Type B pancreatic cell (in vitro differentiated cells): ENCODE results near the gene GON4L. TPM values are rescaled to one million over a fixed set of nuclear protein-coding genes. Genes with fewer than 3 reads are reported as not detected.

Experiments used
- DNase-seq: peaks from one replicate; pipeline ENCODE4 v3.0.0; 2021; ENCODE audit warnings: mixed read lengths; ENCODE audit not compliant: unreplicated experiment; ENCODE audit errors: extremely low spot score
- H3K27ac Mint-ChIP-seq: 2 replicates; pipeline ENCODE4 v1.8.0; 2021; ENCODE audit warnings: mild to moderate bottlenecking, mixed read lengths
- H3K27me3 Mint-ChIP-seq: 2 replicates; pipeline ENCODE4 v1.8.0; 2021; ENCODE audit warnings: mixed read lengths
- H3K36me3 Mint-ChIP-seq: 2 replicates; pipeline ENCODE4 v1.8.0; 2021; ENCODE audit warnings: mixed read lengths
- H3K4me1 Mint-ChIP-seq: one replicate; pipeline ENCODE4 v1.8.0; 2021; ENCODE audit warnings: mixed read lengths; ENCODE audit not compliant: unreplicated experiment
- H3K4me3 Mint-ChIP-seq: 2 replicates; pipeline ENCODE4 v1.8.0; 2021; ENCODE audit warnings: mild to moderate bottlenecking, mixed read lengths
- H3K9me3 Mint-ChIP-seq: 2 replicates; pipeline ENCODE4 v1.8.0; 2021; ENCODE audit warnings: mixed read lengths
- CTCF ChIP-seq: fragments of 200-600 bp; sonication (generic); conservative IDR thresholded peaks from 2 replicates; pipeline ENCODE4 v1.5.0; 2021; ENCODE audit warnings: antibody characterized with exemption, mild to moderate bottlenecking
- total RNA-seq: library from RNA; stranded (reverse); gene quantifications from 2 replicates; pipeline ENCODE4 v1.2.1, GENCODE V29; 2021; ENCODE audit warnings: low replicate concordance

Gene GON4L
- total RNA-seq, 1 donor from 2014 or later: 59.3 TPM

GRCh38 chr1:155744711-155745283, 112.2 kb downstream of the GON4L start:
- Mint-ChIP-seq H3K4me3 (peak overlapping the region; percentile 96), H3K9me3 (no peaks in the 10 kb centered on the region), H3K27ac (peak overlapping the region; percentile 83), H3K36me3 (no peaks in the 10 kb centered on the region), H3K27me3 (no peaks in the 10 kb centered on the region), H3K4me1 (no peaks in the 10 kb centered on the region)
- no peak for DNase-seq
- no peak for TF ChIP-seq CTCF

- Mint-ChIP-seq H3K4me1 (no peaks in the 10 kb centered on the region), H3K36me3 (peaks cover 6% of the 10 kb centered on the region), H3K27me3 (no peaks in the 10 kb centered on the region), H3K27ac (no peak overlapping the region), H3K4me3 (no peak overlapping the region), H3K9me3 (no peaks in the 10 kb centered on the region)
- DNase-seq: no peak
- no peak for TF ChIP-seq CTCF
Measured at GRCh38 chr1:155741908-155742307, 115.1 kb downstream of the GON4L start.

GRCh38 chr1:155740995-155741394, 116.0 kb downstream of the GON4L start:
- TF ChIP-seq CTCF: no peak
- DNase-seq: no peak
- Mint-ChIP-seq H3K4me3 (no peak overlapping the region), H3K36me3 (peaks cover 14% of the 10 kb centered on the region), H3K27me3 (no peaks in the 10 kb centered on the region), H3K27ac (no peak overlapping the region), H3K4me1 (no peaks in the 10 kb centered on the region), H3K9me3 (no peaks in the 10 kb centered on the region)

- peak overlapping the region; percentile 85 for H3K27ac Mint-ChIP-seq
- H3K36me3 Mint-ChIP-seq: peaks cover 6% of the 10 kb centered on the region
- no peaks in the 10 kb centered on the region for H3K9me3 Mint-ChIP-seq
- no peak overlapping the region for H3K4me3 Mint-ChIP-seq
- peak; percentile 72 for DNase-seq
- peak; percentile 83 for TF ChIP-seq CTCF
- no peaks in the 10 kb centered on the region for H3K27me3 Mint-ChIP-seq
- peaks cover 6% of the 10 kb centered on the region for H3K4me1 Mint-ChIP-seq
Measured at GRCh38 chr1:155729031-155729898, 127.7 kb downstream of the GON4L start.

GRCh38 chr1:155725142-155725541, 131.9 kb downstream of the GON4L start:
- H3K36me3 Mint-ChIP-seq: peaks cover 9% of the 10 kb centered on the region
- H3K27me3 Mint-ChIP-seq: no peaks in the 10 kb centered on the region
- no peak for TF ChIP-seq CTCF
- no peak overlapping the region for H3K27ac Mint-ChIP-seq
- H3K4me1 Mint-ChIP-seq: peaks cover 6% of the 10 kb centered on the region
- DNase-seq: no peak
- no peak overlapping the region for H3K4me3 Mint-ChIP-seq
- H3K9me3 Mint-ChIP-seq: no peaks in the 10 kb centered on the region
